HEK293 (cell line): ENCODE measurements around the gene ZNF560.
A peak's percentile ranks its signal among the peaks of the same experiment; 100 is the strongest.

Experiments
- CTCF ChIA-PET: fragments of 350-600 bp; formaldehyde crosslinking; extraction: SDS; loops from one replicate; lab custom pipeline; 2021; ENCODE audit warnings: antibody characterized with exemption; lab: Yijun Ruan, JAX
- POLR2A ChIA-PET: fragments of 300-600 bp; formaldehyde crosslinking; extraction: SDS; loops from one replicate; lab custom pipeline; 2020; ENCODE audit warnings: antibody characterized with exemption, inconsistent platforms; lab: Yijun Ruan, JAX
- H3K27ac ChIP-seq: fragments of 200-500 bp; sonication (Bioruptor generic); 2 replicates; pipeline ENCODE4 v1.5.1; 2014; ENCODE audit warnings: low read depth, low read length, control low read depth, inconsistent platforms; ENCODE audit errors: extremely low read depth
- H3K36me3 ChIP-seq, 2 experiments: fragments of 200-500 bp in 1 of 2; sonication (Bioruptor generic) in 1 of 2; 1 replicate in 1 of 2; 2 replicates in 1 of 2; pipeline ENCODE4 v1.5.1; 2014 to 2017; ENCODE audit warnings: inconsistent platforms in 2 of 2, low read length in 2 of 2; ENCODE audit not compliant: control insufficient read depth in 2 of 2, insufficient read depth in 1 of 2
- H3K4me1 ChIP-seq: fragments of 200-500 bp; sonication (Bioruptor generic); 2 replicates; pipeline ENCODE4 v1.5.1; 2014; ENCODE audit warnings: mild to moderate bottlenecking, low read length, inconsistent platforms; ENCODE audit not compliant: control insufficient read depth, insufficient read depth
- H3K4me3 ChIP-seq: 2 replicates; pipeline ENCODE4 v1.5.1; 2011; ENCODE audit warnings: low read depth, mild to moderate bottlenecking, control low read depth, low read length, moderate library complexity
- H3K9me3 ChIP-seq: fragments of 200-500 bp; sonication (Bioruptor generic); 2 replicates; pipeline ENCODE4 v1.5.1; 2014; ENCODE audit warnings: low read depth, low read length, inconsistent platforms; ENCODE audit not compliant: control insufficient read depth, insufficient read depth
- AEBP2 ChIP-seq: fragments of 450-650 bp; formaldehyde crosslinking; IDR thresholded peaks from 2 replicates; pipeline ENCODE4 v1.5.1; 2016; ENCODE audit warnings: missing biosample characterization, missing genetic modification characterization, borderline replicate concordance
- FEZF1 ChIP-seq: fragments of 450-650 bp; formaldehyde crosslinking; IDR thresholded peaks from 2 replicates; pipeline ENCODE4 v1.5.1; 2016; ENCODE audit warnings: missing biosample characterization, missing genetic modification characterization
- MYNN ChIP-seq: fragments of 450-650 bp; formaldehyde crosslinking; IDR thresholded peaks from 2 replicates; pipeline ENCODE4 v1.5.1; 2016; ENCODE audit warnings: missing biosample characterization, missing genetic modification characterization, borderline replicate concordance
- PATZ1 ChIP-seq: fragments of 450-650 bp; formaldehyde crosslinking; IDR thresholded peaks from 2 replicates; pipeline ENCODE4 v1.5.1; 2016; ENCODE audit warnings: missing biosample characterization, missing genetic modification characterization
- REST ChIP-seq: fragments of 450-650 bp; formaldehyde crosslinking; IDR thresholded peaks from 2 replicates; pipeline ENCODE4 v1.5.1; 2016; ENCODE audit warnings: missing biosample characterization, missing genetic modification characterization
- SCRT1 ChIP-seq: fragments of 450-650 bp; formaldehyde crosslinking; IDR thresholded peaks from 2 replicates; pipeline ENCODE4 v1.5.1; 2016; ENCODE audit warnings: missing biosample characterization, missing genetic modification characterization, borderline replicate concordance
- SETDB1 ChIP-seq: IDR thresholded peaks from one replicate; pipeline ENCODE4 v1.6.1; 2017; ENCODE audit warnings: mild to moderate bottlenecking, low read length, moderate library complexity, mixed read lengths; ENCODE audit not compliant: insufficient read length
- TCF7L2 ChIP-seq: IDR thresholded peaks from 2 replicates; pipeline ENCODE4 v1.6.1; 2011; ENCODE audit warnings: low read depth, mild to moderate bottlenecking, inconsistent platforms, low read length, moderate library complexity, borderline replicate concordance
- TRIM28 ChIP-seq: IDR thresholded peaks from 2 replicates; pipeline ENCODE4 v1.6.1; 2011; ENCODE audit warnings: low read length, control low read depth, borderline replicate concordance
- ZBTB48 ChIP-seq: fragments of 450-650 bp; formaldehyde crosslinking; IDR thresholded peaks from 2 replicates; pipeline ENCODE4 v1.5.1; 2016; ENCODE audit warnings: missing biosample characterization, missing genetic modification characterization
- ZNF114 ChIP-seq: fragments of 450-650 bp; formaldehyde crosslinking; IDR thresholded peaks from 2 replicates; pipeline ENCODE4 v1.5.0; 2017; ENCODE audit warnings: missing biosample characterization, missing genetic modification characterization
- ZNF169 ChIP-seq: fragments of 450-650 bp; formaldehyde crosslinking; IDR thresholded peaks from 2 replicates; pipeline ENCODE4 v1.5.1; 2016; ENCODE audit warnings: missing biosample characterization, missing genetic modification characterization
- ZNF302 ChIP-seq: fragments of 450-650 bp; formaldehyde crosslinking; IDR thresholded peaks from 2 replicates; pipeline ENCODE4 v1.5.1; 2016; ENCODE audit warnings: missing biosample characterization, missing genetic modification characterization, low read depth
- ZNF324 ChIP-seq: fragments of 450-650 bp; formaldehyde crosslinking; IDR thresholded peaks from 2 replicates; pipeline ENCODE4 v1.5.1; 2016; ENCODE audit warnings: missing biosample characterization, missing genetic modification characterization
- ZNF513 ChIP-seq: fragments of 450-650 bp; IDR thresholded peaks from 2 replicates; pipeline ENCODE4 v1.5.1; 2018; ENCODE audit warnings: missing biosample characterization, missing genetic modification characterization
- ZNF558 ChIP-seq: fragments of 450-650 bp; formaldehyde crosslinking; IDR thresholded peaks from 2 replicates; pipeline ENCODE4 v1.5.1; 2016; ENCODE audit warnings: missing biosample characterization, missing genetic modification characterization
- ZNF692 ChIP-seq: fragments of 450-650 bp; formaldehyde crosslinking; IDR thresholded peaks from 2 replicates; pipeline ENCODE4 v1.5.1; 2016; ENCODE audit warnings: missing biosample characterization, missing genetic modification characterization
- ZNF76 ChIP-seq: fragments of 450-650 bp; formaldehyde crosslinking; IDR thresholded peaks from 2 replicates; pipeline ENCODE4; 2016; ENCODE audit warnings: low read depth, missing biosample characterization, missing genetic modification characterization, borderline replicate concordance

ZNF560 gene

GRCh38 chr19:9456018-9456689, 42.3 kb downstream of the ZNF560 start:
- ChIA-PET POLR2A (interaction anchor here (0.6 kb wide), 1 partner anchor 9 kb away, joined by 3 read pairs; no protein-coding TSS in a partner anchor), CTCF (no interaction called here)
- Histone ChIP-seq H3K4me1 (no peaks in the 10 kb centered on the region), H3K4me3 (no peak overlapping the region), H3K9me3 (no peaks in the 10 kb centered on the region), H3K36me3 (no peaks in the 10 kb centered on the region), H3K27ac (no peak overlapping the region)
- TF ChIP-seq ZNF324 (tag by site-specific recombination) (no peak), AEBP2 (tag by site-specific recombination) (no peak)

GRCh38 chr19:9453953-9454352, 44.5 kb downstream of the ZNF560 start:
- TF ChIP-seq TRIM28: peak; percentile 11; the same call in 1 of the 2 replicates
- TF ChIP-seq ZNF692 (tag by site-specific recombination): no peak
- no peak for TF ChIP-seq MYNN (tag by site-specific recombination)
- TF ChIP-seq TCF7L2: no peak
- TF ChIP-seq SCRT1: no peak
- peak; percentile 39 for TF ChIP-seq SETDB1
- H3K4me3 ChIP-seq: no peak overlapping the region
- no peaks in the 10 kb centered on the region for H3K4me1 ChIP-seq
- H3K27ac ChIP-seq: no peak overlapping the region
- no peaks in the 10 kb centered on the region for H3K9me3 ChIP-seq
- POLR2A ChIA-PET: interaction anchor here (0.6 kb wide), 1 partner anchor 200 kb away, joined by 3 read pairs; no protein-coding TSS in a partner anchor
- no peaks in the 10 kb centered on the region for H3K36me3 ChIP-seq
- CTCF ChIA-PET: no interaction called here

GRCh38 chr19:9445037-9445436, 53.4 kb downstream of the ZNF560 start:
- ChIA-PET CTCF (no interaction called here), POLR2A (no interaction called here)
- H3K9me3 ChIP-seq: no peaks in the 10 kb centered on the region
- no peaks in the 10 kb centered on the region for H3K4me1 ChIP-seq
- H3K27ac ChIP-seq: no peak overlapping the region
- H3K4me3 ChIP-seq: no peak overlapping the region
- peak; percentile 92 for TF ChIP-seq ZNF558 (tag by site-specific recombination)
- TF ChIP-seq ZNF169 (tag by site-specific recombination): no peak
- H3K36me3 ChIP-seq: no peaks in the 10 kb centered on the region; a peak in 1 of 3 replicates

- ChIA-PET POLR2A (no interaction called here), CTCF (no interaction called here)
- no peak for TF ChIP-seq ZBTB48 (tag by site-specific recombination)
- TF ChIP-seq FEZF1 (tag by site-specific recombination): no peak
- no peak for TF ChIP-seq ZNF76 (tag by site-specific recombination)
- no peak for TF ChIP-seq REST
- no peak for TF ChIP-seq ZNF114
- TF ChIP-seq PATZ1 (tag by site-specific recombination): no peak
- TF ChIP-seq ZNF513 (tag by site-specific recombination): no peak
- TF ChIP-seq ZNF302 (tag by site-specific recombination): no peak
These were observed 62.1 kb downstream of the ZNF560 start for GRCh38 chr19:9436358-9436757.

More at GRCh38 chr19:9436358-9436757, 62.1 kb downstream of the ZNF560 start:
- H3K4me1 ChIP-seq: no peaks in the 10 kb centered on the region
- no peaks in the 10 kb centered on the region for H3K9me3 ChIP-seq
- no peak overlapping the region for H3K27ac ChIP-seq
- no peak overlapping the region for H3K4me3 ChIP-seq
- peaks cover 17 to 28% of the 10 kb centered on the region in 2 experiments for H3K36me3 ChIP-seq
